Naive thymus-derived CD8-positive, alpha-beta T cell (primary cell): ENCODE results near the gene CCL25. TPM values are rescaled to one million over a fixed set of nuclear protein-coding genes. Genes with fewer than 3 reads are reported as not detected.
"Not testable (repeated sequence)": the region's sequence is repeated elsewhere in the genome, so short reads cannot be mapped to it uniquely, and the experiment has no call there.

Experiments
- ATAC-seq, 2 donors: fragments of 150-1000 bp; cut with Tn5 transposase in 1 of 2; sonication (Bioruptor Pico), chemical (Tn5 transposase) in 1 of 2; 1 replicate in 1 of 2; 2 replicates in 1 of 2; pipeline ENCODE4 v1.10.0; 2021; ENCODE audit warnings: mild to moderate bottlenecking in 2 of 2, moderate library complexity in 2 of 2
- POLR2A ChIA-PET: fragments of 350-600 bp; sonication (Branson Sonifier 250); formaldehyde crosslinking; loops from one replicate; lab custom pipeline; 2021; ENCODE audit warnings: antibody characterized with exemption; lab: Charles Lee
- DNase-seq, 10 donors: peaks; one replicate each; pipeline versions ENCODE4 v3.0.0 to v3.0.0-alpha.2; 2020 to 2022
- H3K27ac Mint-ChIP-seq, 10 donors: one replicate each; pipeline ENCODE4 v1.8.0; 2020 to 2022; ENCODE audit warnings: mild to moderate bottlenecking in 10 of 10, mixed read lengths in 10 of 10, moderate library complexity in 4 of 10, inconsistent platforms in 1 of 10
- H3K27me3 Mint-ChIP-seq, 5 donors: one replicate each; pipeline ENCODE4 v1.8.0; 2021 to 2022; ENCODE audit warnings: mixed read lengths in 5 of 5
- H3K36me3 Mint-ChIP-seq, 3 donors: one replicate each; pipeline ENCODE4 v1.8.0; 2020 to 2022; ENCODE audit warnings: mixed read lengths in 3 of 3, mild to moderate bottlenecking in 2 of 3, inconsistent platforms in 1 of 3
- H3K4me1 Mint-ChIP-seq, 4 donors: one replicate each; pipeline ENCODE4 v1.8.0; 2021 to 2022; ENCODE audit warnings: mixed read lengths in 4 of 4
- H3K4me3 Mint-ChIP-seq, 10 donors: one replicate each; pipeline ENCODE4 v1.8.0; 2020 to 2022; ENCODE audit warnings: mild to moderate bottlenecking in 10 of 10, mixed read lengths in 10 of 10, moderate library complexity in 6 of 10, inconsistent platforms in 1 of 10
- H3K9me3 Mint-ChIP-seq, 9 donors: one replicate each; pipeline ENCODE4 v1.8.0; 2020 to 2022; ENCODE audit warnings: mixed read lengths in 9 of 9, mild to moderate bottlenecking in 3 of 9, inconsistent platforms in 1 of 9, moderate library complexity in 1 of 9
- polyA plus RNA-seq, 3 donors: library from polyadenylated mRNA; unstranded; fragments of 300-500 nt; fragmentation: Illumina TruSeq; gene quantifications; one replicate each; pipeline ENCODE4 v1.2.3, GENCODE V29; 2021
- total RNA-seq, 8 experiments: library from RNA in 2 of 8; stranded (reverse) in 2 of 8; gene quantifications; one replicate each; pipeline ENCODE4 v1.2.3 and lab custom pipeline; 2021 to 2026

The CCL25 gene
- total and polyA plus RNA-seq, 5 experiments from 2014 or later: 0.22 to 0.36 TPM; not detected in 3

GRCh38 chr19:8093740-8094139 lies 41.2 kb downstream of the CCL25 start:
- ATAC-seq: no peak

DNA sequence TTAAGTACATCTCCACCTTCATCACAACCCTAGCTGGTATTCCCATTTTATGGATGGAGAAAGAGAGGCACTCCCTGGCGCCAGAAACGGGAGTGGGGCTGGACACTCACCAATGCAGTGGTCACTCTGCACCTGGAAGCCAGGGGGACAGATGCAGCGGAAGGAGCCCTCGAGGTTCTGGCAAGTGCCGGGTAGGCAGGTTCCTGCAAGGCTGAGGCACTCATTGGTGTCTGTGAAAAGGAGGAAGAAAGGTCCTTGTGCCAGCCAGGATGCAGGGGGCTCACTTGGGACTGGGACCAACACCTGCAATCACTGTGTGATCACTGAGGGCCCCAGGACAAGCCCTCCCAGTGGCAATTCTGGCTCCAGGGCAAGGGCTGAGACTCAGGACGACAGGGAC lies 41.8 kb downstream of the CCL25 start:
- H3K36me3 Mint-ChIP-seq: peaks cover 3 to 11% (median 8%) of the 10 kb centered on the region in 3 donors
- H3K27me3 Mint-ChIP-seq: peaks cover 0 to 5% (median 3%) of the 10 kb centered on the region in 5 donors
- H3K9me3 Mint-ChIP-seq: peaks cover 0 to 47% (median 12%) of the 10 kb centered on the region in 9 donors
- H3K4me3 Mint-ChIP-seq: no peak overlapping the region
- no peak for DNase-seq
- POLR2A ChIA-PET: no interaction called here
- ATAC-seq: no peak
- peaks cover 0 to 2% (median 0%) of the 10 kb centered on the region in 4 donors for H3K4me1 Mint-ChIP-seq
- H3K27ac Mint-ChIP-seq: no peak overlapping the region

More at GRCh38 chr19:8093740-8094139, 41.2 kb downstream of the CCL25 start:
- peaks cover 0 to 47% (median 12%) of the 10 kb centered on the region in 9 donors for H3K9me3 Mint-ChIP-seq
- H3K27me3 Mint-ChIP-seq: peaks cover 0 to 4% (median 2%) of the 10 kb centered on the region in 5 donors
- H3K4me3 Mint-ChIP-seq: no peak overlapping the region
- no peak overlapping the region for H3K27ac Mint-ChIP-seq
- DNase-seq: no peak
- H3K4me1 Mint-ChIP-seq: peaks cover 0 to 2% (median 0%) of the 10 kb centered on the region in 4 donors
- H3K36me3 Mint-ChIP-seq: peaks cover 3 to 11% (median 8%) of the 10 kb centered on the region in 3 donors
- POLR2A ChIA-PET: no interaction called here

- peaks cover 0 to 5% (median 3%) of the 10 kb centered on the region in 5 donors for H3K27me3 Mint-ChIP-seq
- peaks cover 3 to 11% (median 8%) of the 10 kb centered on the region in 3 donors for H3K36me3 Mint-ChIP-seq
- no peak for ATAC-seq
- peak in 1 of 10 donors; percentile 44 for DNase-seq
- POLR2A ChIA-PET: interaction anchor here (0.5 kb wide), 1 partner anchor 1732 kb away, joined by 5 read pairs; no protein-coding TSS in a partner anchor
- H3K4me1 Mint-ChIP-seq: no peaks in the 10 kb centered on the region
- no peak overlapping the region for H3K27ac Mint-ChIP-seq
- peaks cover 0 to 47% (median 12%) of the 10 kb centered on the region in 9 donors for H3K9me3 Mint-ChIP-seq
- H3K4me3 Mint-ChIP-seq: no peak overlapping the region
These were observed 42.9 kb downstream of the CCL25 start for GRCh38 chr19:8095354-8095886.

GRCh38 chr19:8096071-8096470 lies 43.5 kb downstream of the CCL25 start:
- Mint-ChIP-seq H3K4me3 (no peak overlapping the region), H3K27ac (peak overlapping the region in 1 of 10 donors; percentile 29), H3K4me1 (no peaks in the 10 kb centered on the region), H3K9me3 (peaks cover 0 to 47% (median 12%) of the 10 kb centered on the region in 9 donors), H3K36me3 (peaks cover 3 to 11% (median 8%) of the 10 kb centered on the region in 3 donors), H3K27me3 (peaks cover 0 to 5% (median 3%) of the 10 kb centered on the region in 5 donors)
- ATAC-seq (no peak), DNase-seq (peak in 1 of 10 donors; percentile 9)
- POLR2A ChIA-PET: no interaction called here

- peaks cover 3 to 11% (median 8%) of the 10 kb centered on the region in 3 donors for H3K36me3 Mint-ChIP-seq
- ATAC-seq (no peak), DNase-seq (no peak)
- H3K27me3 Mint-ChIP-seq: peaks cover 0 to 5% (median 4%) of the 10 kb centered on the region in 5 donors
- no peak overlapping the region for H3K27ac Mint-ChIP-seq
- H3K9me3 Mint-ChIP-seq: peaks cover 0 to 47% (median 12%) of the 10 kb centered on the region in 9 donors
- H3K4me3 Mint-ChIP-seq: no peak overlapping the region
- H3K4me1 Mint-ChIP-seq: no peaks in the 10 kb centered on the region
- POLR2A ChIA-PET: no interaction called here
These were observed 44.6 kb downstream of the CCL25 start for GRCh38 chr19:8097198-8097597.

- no peak overlapping the region for H3K27ac Mint-ChIP-seq
- H3K4me3 Mint-ChIP-seq: no peak overlapping the region
- no peaks in the 10 kb centered on the region for H3K4me1 Mint-ChIP-seq
- H3K9me3 Mint-ChIP-seq: peaks cover 0 to 47% (median 12%) of the 10 kb centered on the region in 9 donors
- ATAC-seq: no peak
- H3K27me3 Mint-ChIP-seq: peaks cover 0 to 5% (median 4%) of the 10 kb centered on the region in 5 donors
- POLR2A ChIA-PET: no interaction called here
- peaks cover 3 to 11% (median 8%) of the 10 kb centered on the region in 3 donors for H3K36me3 Mint-ChIP-seq
- no peak for DNase-seq
These were observed 45.4 kb downstream of the CCL25 start for GRCh38 chr19:8097681-8098567.

GRCh38 chr19:8101311-8101710 lies 48.8 kb downstream of the CCL25 start:
- Mint-ChIP-seq H3K4me1 (no peaks in the 10 kb centered on the region), H3K27ac (peak overlapping the region in 1 of 10 donors; percentile 43), H3K4me3 (no peak overlapping the region), H3K36me3 (peaks cover 0 to 4% (median 3%) of the 10 kb centered on the region in 3 donors), H3K9me3 (peaks cover 0 to 15% (median 2%) of the 10 kb centered on the region in 9 donors), H3K27me3 (peaks cover 0 to 9% (median 4%) of the 10 kb centered on the region in 5 donors)
- POLR2A ChIA-PET: no interaction called here
- ATAC-seq (no peak), DNase-seq (peak in 1 of 10 donors; percentile 58)

- H3K27me3 Mint-ChIP-seq, H3K36me3 Mint-ChIP-seq, H3K4me3 Mint-ChIP-seq, DNase-seq, H3K4me1 Mint-ChIP-seq, POLR2A ChIA-PET, ATAC-seq, H3K9me3 Mint-ChIP-seq, H3K27ac Mint-ChIP-seq: not testable (repeated sequence)
These were observed 49.4 kb downstream of the CCL25 start for GRCh38 chr19:8101910-8102309.

GRCh38 chr19:8105471-8105870 lies 52.9 kb downstream of the CCL25 start:
- no peaks in the 10 kb centered on the region for H3K36me3 Mint-ChIP-seq
- peaks cover 0 to 8% (median 0%) of the 10 kb centered on the region in 9 donors for H3K9me3 Mint-ChIP-seq
- no peak overlapping the region for H3K4me3 Mint-ChIP-seq
- no peaks in the 10 kb centered on the region for H3K4me1 Mint-ChIP-seq
- POLR2A ChIA-PET: no interaction called here
- peaks cover 0 to 11% (median 8%) of the 10 kb centered on the region in 5 donors for H3K27me3 Mint-ChIP-seq
- DNase-seq (no peak), ATAC-seq (no peak)
- no peak overlapping the region for H3K27ac Mint-ChIP-seq

DNA sequence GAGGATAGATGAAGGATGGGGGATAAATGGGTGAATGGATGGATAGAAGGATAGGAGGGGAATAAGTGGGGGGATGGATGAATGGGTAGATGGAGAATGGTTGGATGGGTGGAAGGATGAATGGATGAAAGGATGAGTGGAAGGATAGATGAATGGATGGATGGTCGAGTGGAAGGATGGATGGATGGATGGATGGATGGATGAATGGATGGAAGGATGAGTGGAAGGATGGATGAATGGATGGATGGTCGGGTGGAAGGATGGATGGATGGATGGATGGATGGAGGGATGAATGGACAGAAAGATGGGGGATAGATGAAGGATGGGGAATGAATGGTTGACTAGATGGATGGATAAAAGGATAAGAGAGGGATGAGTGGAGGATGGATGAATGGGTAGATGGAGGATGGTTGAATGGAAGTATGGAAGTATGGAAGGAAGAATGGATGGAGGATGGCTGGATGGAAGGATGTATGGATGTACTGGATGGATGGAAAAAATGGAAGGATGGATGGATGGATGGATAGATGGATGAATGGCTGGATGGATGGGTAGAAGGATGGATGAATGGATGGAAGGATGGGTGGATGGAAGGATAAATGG lies 54.8 kb downstream of the CCL25 start:
- peaks cover 0 to 8% (median 0%) of the 10 kb centered on the region in 9 donors for H3K9me3 Mint-ChIP-seq
- POLR2A ChIA-PET: no interaction called here
- H3K27me3 Mint-ChIP-seq: peaks cover 0 to 15% (median 9%) of the 10 kb centered on the region in 5 donors
- H3K36me3 Mint-ChIP-seq: no peaks in the 10 kb centered on the region
- H3K4me3 Mint-ChIP-seq: no peak overlapping the region
- H3K27ac Mint-ChIP-seq: no peak overlapping the region
- ATAC-seq (no peak), DNase-seq (no peak)
- no peaks in the 10 kb centered on the region for H3K4me1 Mint-ChIP-seq

DNA sequence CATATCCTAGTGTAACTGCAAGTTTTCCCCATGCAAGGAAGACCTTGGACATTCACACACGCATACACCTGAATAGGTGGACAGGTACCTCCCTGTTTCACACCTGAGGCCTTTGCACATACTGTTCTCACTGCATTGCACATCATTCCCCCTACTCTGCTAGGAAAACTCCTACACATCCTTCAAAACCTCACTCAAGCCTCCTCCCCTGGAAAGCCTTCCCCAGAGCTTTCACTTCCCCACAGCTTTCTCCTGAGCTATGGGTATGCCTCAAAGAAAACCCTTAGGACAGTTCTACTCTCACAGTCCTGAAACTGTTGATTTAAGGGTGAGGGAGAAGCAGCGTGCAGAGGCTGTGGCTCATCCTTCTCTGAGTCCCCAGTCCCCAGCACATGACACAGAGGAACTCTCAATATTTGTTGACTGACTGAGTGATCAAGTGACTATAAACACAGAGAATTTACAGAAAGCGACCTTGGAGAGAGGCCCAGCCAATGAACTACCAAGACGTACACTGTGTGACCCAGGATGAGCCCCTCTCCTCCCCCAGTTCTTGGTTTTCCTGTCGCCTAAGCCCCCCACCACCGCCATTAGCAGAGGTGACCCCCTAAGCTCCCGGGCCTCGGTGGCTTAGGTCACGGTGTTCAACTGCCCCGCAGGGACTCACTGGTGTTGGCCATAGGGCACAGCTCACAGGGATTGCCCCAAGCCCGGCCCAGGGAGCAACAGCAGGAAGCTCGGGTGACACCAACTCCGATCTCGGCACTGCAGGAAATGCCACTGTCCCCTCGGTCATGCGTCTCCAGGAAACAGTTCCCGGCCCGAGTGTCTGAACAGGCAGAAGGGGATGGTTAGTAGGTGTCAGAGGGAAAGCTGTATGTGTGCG lies 56.2 kb downstream of the CCL25 start:
- Mint-ChIP-seq H3K9me3 (peaks cover 0 to 8% (median 0%) of the 10 kb centered on the region in 9 donors), H3K36me3 (no peaks in the 10 kb centered on the region), H3K27ac (no peak overlapping the region), H3K4me3 (no peak overlapping the region), H3K27me3 (peaks cover 0 to 14% (median 7%) of the 10 kb centered on the region in 5 donors), H3K4me1 (no peaks in the 10 kb centered on the region)
- POLR2A ChIA-PET: no interaction called here
- ATAC-seq: no peak
- DNase-seq: no peak

DNA sequence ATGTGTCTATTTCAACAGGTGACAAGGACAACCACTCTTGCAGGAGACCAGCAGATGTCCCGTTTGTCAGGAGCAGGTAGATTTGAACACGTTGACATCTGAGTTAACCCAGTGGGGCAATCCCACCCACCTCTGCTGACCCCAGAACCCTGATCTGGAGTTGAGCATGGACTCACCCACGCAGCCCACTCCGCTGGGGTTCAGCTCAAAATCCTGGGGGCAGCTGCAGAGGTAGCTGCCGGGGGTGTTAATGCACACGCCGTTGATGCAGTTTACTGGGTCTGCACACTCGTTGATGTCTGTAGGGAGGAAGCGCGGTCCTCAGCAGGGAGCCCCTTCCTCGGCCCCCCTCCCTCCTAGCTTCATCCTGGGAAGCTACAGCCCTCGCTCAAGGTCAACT lies 56.9 kb downstream of the CCL25 start:
- DNase-seq (no peak), ATAC-seq (no peak)
- Mint-ChIP-seq H3K27ac (no peak overlapping the region), H3K4me3 (no peak overlapping the region), H3K27me3 (peaks cover 0 to 14% (median 7%) of the 10 kb centered on the region in 5 donors), H3K4me1 (no peaks in the 10 kb centered on the region), H3K36me3 (no peaks in the 10 kb centered on the region), H3K9me3 (peaks cover 0 to 9% (median 0%) of the 10 kb centered on the region in 9 donors)
- POLR2A ChIA-PET: no interaction called here
